GM18502 (cell line): Measurements from ENCODE around the gene SYVN1.
"Not testable (repeated sequence)": the region's sequence is repeated elsewhere in the genome, so short reads cannot be mapped to it uniquely, and the experiment has no call there.

Experiments
- ATAC-seq: cut with Tn5 transposase; IDR thresholded peaks from one replicate; pipeline ENCODE4 v1.9.1; 2021; ENCODE audit warnings: mild to moderate bottlenecking; ENCODE audit not compliant: unreplicated experiment, poor library complexity

The SYVN1 gene

GRCh38 chr11:65152122-65152521 lies 17.8 kb upstream of the SYVN1 start:
- no peak for ATAC-seq

GRCh38 chr11:65151331-65151899 lies 17.1 kb upstream of the SYVN1 start:
- no peak for ATAC-seq

GRCh38 chr11:65150509-65151299 lies 16.4 kb upstream of the SYVN1 start:
- ATAC-seq = peak; percentile 53

- not testable (repeated sequence) for ATAC-seq
Observed at GRCh38 chr11:65150131-65150508, 15.8 kb upstream of the SYVN1 start.

GRCh38 chr11:65148657-65149056 lies 14.3 kb upstream of the SYVN1 start:
- no peak for ATAC-seq

- ATAC-seq = no peak
Observed at GRCh38 chr11:65147352-65148075, 13.2 kb upstream of the SYVN1 start.

- no peak for ATAC-seq
Observed at GRCh38 chr11:65141896-65142494, 7.7 kb upstream of the SYVN1 start.

- no peak for ATAC-seq
Observed at GRCh38 chr11:65136515-65137096, 2.3 kb upstream of the SYVN1 start.

GRCh38 chr11:65135633-65136145 lies 1.4 kb upstream of the SYVN1 start:
- ATAC-seq = no peak

- peak; percentile 67 for ATAC-seq
Observed at GRCh38 chr11:65134952-65135632, 773 bp upstream of the SYVN1 start.

- ATAC-seq = no peak
Observed at GRCh38 chr11:65133724-65134123, 595 bp downstream of the SYVN1 start.

GRCh38 chr11:65132988-65133700 lies 1.2 kb downstream of the SYVN1 start:
- no peak for ATAC-seq

- peak; percentile 39 for ATAC-seq
Observed at GRCh38 chr11:65132238-65132987, 1.9 kb downstream of the SYVN1 start.

- ATAC-seq = no peak
Observed at GRCh38 chr11:65131895-65132237, 2.5 kb downstream of the SYVN1 start.

GRCh38 chr11:65131417-65131776 lies 2.9 kb downstream of the SYVN1 start:
- ATAC-seq = no peak

GRCh38 chr11:65130631-65131416 lies 3.5 kb downstream of the SYVN1 start:
- no peak for ATAC-seq

GRCh38 chr11:65129649-65130441 lies 4.5 kb downstream of the SYVN1 start:
- no peak for ATAC-seq
